Activated naive CD4-positive, alpha-beta T cell treated with anti-CD3 and anti-CD28 coated beads for 36 hours (primary cell): ENCODE results near the gene RPA1. TPM values are rescaled to one million over a fixed set of nuclear protein-coding genes. Genes with fewer than 3 reads are reported as not detected.
"Not testable (repeated sequence)": the region's sequence is repeated elsewhere in the genome, so short reads cannot be mapped to it uniquely, and the experiment has no call there.

ENCODE experiments used
- CTCF ChIA-PET: fragments of 350-600 bp; sonication (Branson Sonifier 250); formaldehyde crosslinking; loops from one replicate; lab custom pipeline; 2021; ENCODE audit warnings: antibody characterized with exemption; lab: Charles Lee
- DNase-seq: peaks from one replicate; pipeline ENCODE4 v3.0.0-alpha.2; 2020
- H3K27ac Mint-ChIP-seq: one replicate; pipeline ENCODE4 v1.8.0; 2021; ENCODE audit warnings: mild to moderate bottlenecking, mixed read lengths
- H3K27me3 Mint-ChIP-seq: one replicate; pipeline ENCODE4 v1.8.0; 2021; ENCODE audit warnings: low read depth, mixed read lengths
- H3K36me3 Mint-ChIP-seq: one replicate; pipeline ENCODE4 v1.8.0; 2021; ENCODE audit warnings: low read depth, mixed read lengths
- H3K4me1 Mint-ChIP-seq: one replicate; pipeline ENCODE4 v1.8.0; 2021; ENCODE audit warnings: low read depth, mixed read lengths
- H3K4me3 Mint-ChIP-seq: one replicate; pipeline ENCODE4 v1.8.0; 2021; ENCODE audit warnings: mild to moderate bottlenecking, moderate library complexity, mixed read lengths
- H3K9me3 Mint-ChIP-seq: one replicate; pipeline ENCODE4 v1.8.0; 2021; ENCODE audit warnings: mixed read lengths
- intact Hi-C: fragments of 100-400 bp; cut with micrococcal nuclease; formaldehyde crosslinking; loops from one replicate; pipeline ENCODE4 v1.15.1; 2023
- total RNA-seq, 2 experiments: library from RNA; stranded (reverse); gene quantifications; one replicate each; pipeline ENCODE4 v1.2.3, GENCODE V29; 2021

Gene RPA1
- total RNA-seq, 2 experiments from 2014 or later, result 177 to 188 TPM

GRCh38 chr17:1797323-1797722 is 32.5 kb upstream of the RPA1 start:
- Mint-ChIP-seq H3K4me3 (no peak overlapping the region), H3K9me3 (no peaks in the 10 kb centered on the region), H3K36me3 (peaks cover 13% of the 10 kb centered on the region), H3K4me1 (peaks cover 2% of the 10 kb centered on the region), H3K27ac (no peak overlapping the region), H3K27me3 (no peaks in the 10 kb centered on the region)
- no peak for DNase-seq
- CTCF ChIA-PET, result interaction anchor here (1.0 kb wide), 1 partner anchor 68 kb away, joined by 3 read pairs; no protein-coding TSS in a partner anchor
- intact Hi-C loops, result no loop called here

GRCh38 chr17:1797846-1798245 is 32.0 kb upstream of the RPA1 start:
- H3K27me3 Mint-ChIP-seq, H3K27ac Mint-ChIP-seq, H3K4me3 Mint-ChIP-seq, H3K9me3 Mint-ChIP-seq, intact Hi-C loops, DNase-seq, H3K4me1 Mint-ChIP-seq: not testable (repeated sequence)
- CTCF ChIA-PET, result interaction anchor here (1.0 kb wide), 1 partner anchor 67 kb away, joined by 3 read pairs; no protein-coding TSS in a partner anchor
- peaks cover 13% of the 10 kb centered on the region for H3K36me3 Mint-ChIP-seq

- DNase-seq, result no peak
- Mint-ChIP-seq H3K4me1 (no peaks in the 10 kb centered on the region), H3K27ac (no peak overlapping the region), H3K36me3 (peaks cover 18% of the 10 kb centered on the region), H3K9me3 (no peaks in the 10 kb centered on the region), H3K4me3 (no peak overlapping the region), H3K27me3 (no peaks in the 10 kb centered on the region)
- intact Hi-C loops, result no loop called here
- CTCF ChIA-PET, result no interaction called here
These were observed 29.6 kb upstream of the RPA1 start for GRCh38 chr17:1800240-1800639.

- Mint-ChIP-seq H3K36me3 (peaks cover 18% of the 10 kb centered on the region), H3K27ac (no peak overlapping the region), H3K4me1 (no peaks in the 10 kb centered on the region), H3K4me3 (no peak overlapping the region), H3K9me3 (no peaks in the 10 kb centered on the region), H3K27me3 (no peaks in the 10 kb centered on the region)
- CTCF ChIA-PET, result no interaction called here
- DNase-seq, result no peak
- intact Hi-C loops, result no loop called here
These were observed 29.1 kb upstream of the RPA1 start for GRCh38 chr17:1800712-1801111.

- no peak for DNase-seq
- Mint-ChIP-seq H3K4me1 (no peaks in the 10 kb centered on the region), H3K27ac (no peak overlapping the region), H3K36me3 (peaks cover 17% of the 10 kb centered on the region), H3K27me3 (no peaks in the 10 kb centered on the region), H3K4me3 (no peak overlapping the region), H3K9me3 (no peaks in the 10 kb centered on the region)
- intact Hi-C loops, result no loop called here
- CTCF ChIA-PET, result interaction anchor here (0.6 kb wide), 1 partner anchor 48 kb away, joined by 3 read pairs; no protein-coding TSS in a partner anchor
These were observed 27.4 kb upstream of the RPA1 start for GRCh38 chr17:1802429-1802828.

GRCh38 chr17:1803280-1803679 is 26.5 kb upstream of the RPA1 start:
- Mint-ChIP-seq H3K9me3 (no peaks in the 10 kb centered on the region), H3K4me3 (no peak overlapping the region), H3K36me3 (peaks cover 19% of the 10 kb centered on the region), H3K4me1 (no peaks in the 10 kb centered on the region), H3K27ac (no peak overlapping the region), H3K27me3 (no peaks in the 10 kb centered on the region)
- intact Hi-C loops, result no loop called here
- CTCF ChIA-PET, result interaction anchor here (0.6 kb wide), 2 partner anchors 13 to 47 kb away, joined by 3 read pairs; no protein-coding TSS in a partner anchor
- no peak for DNase-seq

GRCh38 chr17:1807890-1808289 is 21.9 kb upstream of the RPA1 start:
- H3K4me3 Mint-ChIP-seq, result no peak overlapping the region
- no peaks in the 10 kb centered on the region for H3K9me3 Mint-ChIP-seq
- CTCF ChIA-PET, result no interaction called here
- peaks cover 15% of the 10 kb centered on the region for H3K36me3 Mint-ChIP-seq
- H3K27me3 Mint-ChIP-seq, result no peaks in the 10 kb centered on the region
- no peak overlapping the region for H3K27ac Mint-ChIP-seq
- no peaks in the 10 kb centered on the region for H3K4me1 Mint-ChIP-seq
- intact Hi-C loops, result no loop called here
- DNase-seq, result no peak

GRCh38 chr17:1808644-1809043 is 21.2 kb upstream of the RPA1 start:
- DNase-seq, result no peak
- no peak overlapping the region for H3K27ac Mint-ChIP-seq
- no peaks in the 10 kb centered on the region for H3K4me1 Mint-ChIP-seq
- no peak overlapping the region for H3K4me3 Mint-ChIP-seq
- intact Hi-C loops, result no loop called here
- H3K9me3 Mint-ChIP-seq, result no peaks in the 10 kb centered on the region
- no peaks in the 10 kb centered on the region for H3K27me3 Mint-ChIP-seq
- peaks cover 16% of the 10 kb centered on the region for H3K36me3 Mint-ChIP-seq
- CTCF ChIA-PET, result interaction anchor here (0.6 kb wide), 1 partner anchor 15 kb away, joined by 5 read pairs; no protein-coding TSS in a partner anchor

GRCh38 chr17:1809815-1810214 is 20.0 kb upstream of the RPA1 start:
- H3K27ac Mint-ChIP-seq, H3K9me3 Mint-ChIP-seq, H3K4me3 Mint-ChIP-seq, DNase-seq, H3K4me1 Mint-ChIP-seq, H3K27me3 Mint-ChIP-seq, intact Hi-C loops: not testable (repeated sequence)
- CTCF ChIA-PET, result interaction anchor here (0.8 kb wide), 1 partner anchor 141 kb away, joined by 5 read pairs; no protein-coding TSS in a partner anchor
- H3K36me3 Mint-ChIP-seq, result peaks cover 17% of the 10 kb centered on the region

GRCh38 chr17:1810450-1811103 is 19.2 kb upstream of the RPA1 start:
- intact Hi-C loops, result no loop called here
- no peak overlapping the region for H3K27ac Mint-ChIP-seq
- no peaks in the 10 kb centered on the region for H3K4me1 Mint-ChIP-seq
- no peaks in the 10 kb centered on the region for H3K9me3 Mint-ChIP-seq
- no peaks in the 10 kb centered on the region for H3K27me3 Mint-ChIP-seq
- CTCF ChIA-PET, result interaction anchor here (0.8 kb wide), 1 partner anchor 142 kb away, joined by 5 read pairs; no protein-coding TSS in a partner anchor
- peaks cover 17% of the 10 kb centered on the region for H3K36me3 Mint-ChIP-seq
- H3K4me3 Mint-ChIP-seq, result no peak overlapping the region
- DNase-seq, result no peak

GRCh38 chr17:1813088-1813487 is 16.7 kb upstream of the RPA1 start:
- Mint-ChIP-seq H3K9me3 (no peaks in the 10 kb centered on the region), H3K36me3 (peaks cover 19% of the 10 kb centered on the region), H3K4me3 (no peak overlapping the region), H3K27ac (no peak overlapping the region), H3K27me3 (no peaks in the 10 kb centered on the region), H3K4me1 (no peaks in the 10 kb centered on the region)
- intact Hi-C loops, result no loop called here
- CTCF ChIA-PET, result no interaction called here
- DNase-seq, result no peak

GRCh38 chr17:1820528-1821252 is 9.1 kb upstream of the RPA1 start:
- Mint-ChIP-seq H3K9me3 (no peaks in the 10 kb centered on the region), H3K36me3 (peaks cover 27% of the 10 kb centered on the region), H3K4me3 (no peak overlapping the region), H3K27ac (no peak overlapping the region), H3K4me1 (peaks cover 13% of the 10 kb centered on the region), H3K27me3 (no peaks in the 10 kb centered on the region)
- CTCF ChIA-PET, result no interaction called here
- intact Hi-C loops, result no loop called here
- no peak for DNase-seq
